Stimulated activated naive B cell treated with anti-CD40 and anti-IgM and Interleukin-4, amounts not matched to agents 10 μg/mL and 1 μg/mL and 100 μg/mL, for 72 hours (primary cell): ENCODE measurements around the gene TMEM213.

Experiments used
- ATAC-seq, 2 donors: fragments of 150-1000 bp; cut with Tn5 transposase; replicated peaks; 2 replicates each; pipeline ENCODE4 v1.10.0; 2021; ENCODE audit warnings: moderate library complexity in 1 of 2
- DNase-seq: peaks from one replicate; pipeline ENCODE4 v3.0.0; 2021
- H3K27ac Mint-ChIP-seq: one replicate; pipeline ENCODE4 v1.8.0; 2022; ENCODE audit warnings: mild to moderate bottlenecking, mixed read lengths
- H3K27me3 Mint-ChIP-seq, 2 donors: one replicate each; pipeline ENCODE4 v1.8.0; 2022; ENCODE audit warnings: mixed read lengths in 2 of 2
- H3K36me3 Mint-ChIP-seq, 2 donors: one replicate each; pipeline ENCODE4 v1.8.0; 2022; ENCODE audit warnings: mixed read lengths in 2 of 2, mild to moderate bottlenecking in 1 of 2
- H3K4me1 Mint-ChIP-seq, 2 donors: one replicate each; pipeline ENCODE4 v1.8.0; 2022; ENCODE audit warnings: mixed read lengths in 2 of 2, mild to moderate bottlenecking in 1 of 2
- H3K4me3 Mint-ChIP-seq, 2 donors: one replicate each; pipeline ENCODE4 v1.8.0; 2022; ENCODE audit warnings: mild to moderate bottlenecking in 2 of 2, mixed read lengths in 2 of 2, moderate library complexity in 1 of 2
- H3K9me3 Mint-ChIP-seq, 2 donors: one replicate each; pipeline ENCODE4 v1.8.0; 2022; ENCODE audit warnings: mixed read lengths in 2 of 2, mild to moderate bottlenecking in 1 of 2

The TMEM213 gene

GRCh38 chr7:138813945-138814344 is 16.2 kb downstream of the TMEM213 start:
- Mint-ChIP-seq H3K36me3 (no peaks in the 10 kb centered on the region), H3K9me3 (no peaks in the 10 kb centered on the region), H3K27ac (no peak overlapping the region), H3K27me3 (no peaks in the 10 kb centered on the region), H3K4me1 (no peaks in the 10 kb centered on the region), H3K4me3 (no peak overlapping the region)
- ATAC-seq (no peak), DNase-seq (no peak)

DNA sequence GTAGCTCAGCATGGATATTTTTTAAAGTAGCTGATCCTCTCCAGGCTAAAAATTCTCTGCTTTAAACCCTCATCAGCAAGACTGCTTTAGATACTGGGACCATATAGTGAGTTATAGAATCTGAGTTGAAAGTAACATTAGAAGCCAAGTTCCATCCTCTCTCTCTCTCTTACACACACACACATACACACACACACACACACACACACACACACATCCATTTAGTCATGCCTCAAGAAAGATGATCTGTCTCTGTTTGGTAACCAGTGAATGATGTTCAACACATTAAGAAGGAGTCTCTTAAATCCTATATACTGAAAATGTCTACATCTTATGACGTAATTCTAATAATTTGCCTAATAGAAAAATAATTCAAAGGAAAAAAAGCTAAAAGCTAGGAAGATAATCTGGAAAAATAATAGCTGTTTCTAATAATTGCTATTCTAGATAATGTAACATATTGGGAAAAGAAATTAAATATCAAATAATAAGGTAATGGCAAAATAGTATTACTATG is 17.1 kb downstream of the TMEM213 start:
- ATAC-seq, result no peak

GRCh38 chr7:138816650-138817049 is 18.9 kb downstream of the TMEM213 start:
- Mint-ChIP-seq H3K4me1 (no peaks in the 10 kb centered on the region), H3K27me3 (no peaks in the 10 kb centered on the region), H3K27ac (no peak overlapping the region), H3K9me3 (no peaks in the 10 kb centered on the region), H3K4me3 (no peak overlapping the region), H3K36me3 (no peaks in the 10 kb centered on the region)
- no peak for DNase-seq
- no peak for ATAC-seq

More for the DNA sequence above, 17.1 kb downstream of the TMEM213 start:
- no peak for DNase-seq
- Mint-ChIP-seq H3K4me1 (no peaks in the 10 kb centered on the region), H3K36me3 (no peaks in the 10 kb centered on the region), H3K4me3 (no peak overlapping the region), H3K27me3 (no peaks in the 10 kb centered on the region), H3K9me3 (no peaks in the 10 kb centered on the region), H3K27ac (no peak overlapping the region)

GRCh38 chr7:138819625-138820024 is 21.8 kb downstream of the TMEM213 start:
- Mint-ChIP-seq H3K9me3 (no peaks in the 10 kb centered on the region), H3K36me3 (no peaks in the 10 kb centered on the region), H3K27ac (no peak overlapping the region), H3K4me3 (no peak overlapping the region), H3K4me1 (no peaks in the 10 kb centered on the region), H3K27me3 (no peaks in the 10 kb centered on the region)
- no peak for DNase-seq
- no peak for ATAC-seq

DNA sequence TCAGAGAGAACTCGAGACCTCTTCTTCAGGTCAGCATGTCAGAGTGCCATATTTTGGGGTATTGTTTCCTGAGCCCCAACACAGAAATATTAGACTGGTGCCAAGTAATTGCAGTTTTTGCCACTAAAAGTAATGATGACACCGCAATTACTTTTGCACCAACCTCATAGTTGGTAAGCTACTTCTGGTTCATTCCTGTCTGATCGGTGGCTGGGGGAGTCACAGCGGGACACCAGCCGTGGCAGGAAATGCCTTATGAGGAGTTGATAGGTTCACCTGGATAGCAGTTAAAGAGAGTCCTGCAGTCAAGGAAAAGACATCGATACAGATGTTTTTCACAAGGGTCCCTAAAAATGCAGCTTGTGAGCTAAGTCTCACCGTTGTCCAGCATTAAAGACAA is 24.1 kb downstream of the TMEM213 start:
- ATAC-seq, result no peak
- Mint-ChIP-seq H3K4me3 (no peak overlapping the region), H3K36me3 (no peaks in the 10 kb centered on the region), H3K27me3 (no peaks in the 10 kb centered on the region), H3K4me1 (no peaks in the 10 kb centered on the region), H3K9me3 (peaks cover 0 to 6% of the 10 kb centered on the region in 2 donors), H3K27ac (no peak overlapping the region)
- no peak for DNase-seq

DNA sequence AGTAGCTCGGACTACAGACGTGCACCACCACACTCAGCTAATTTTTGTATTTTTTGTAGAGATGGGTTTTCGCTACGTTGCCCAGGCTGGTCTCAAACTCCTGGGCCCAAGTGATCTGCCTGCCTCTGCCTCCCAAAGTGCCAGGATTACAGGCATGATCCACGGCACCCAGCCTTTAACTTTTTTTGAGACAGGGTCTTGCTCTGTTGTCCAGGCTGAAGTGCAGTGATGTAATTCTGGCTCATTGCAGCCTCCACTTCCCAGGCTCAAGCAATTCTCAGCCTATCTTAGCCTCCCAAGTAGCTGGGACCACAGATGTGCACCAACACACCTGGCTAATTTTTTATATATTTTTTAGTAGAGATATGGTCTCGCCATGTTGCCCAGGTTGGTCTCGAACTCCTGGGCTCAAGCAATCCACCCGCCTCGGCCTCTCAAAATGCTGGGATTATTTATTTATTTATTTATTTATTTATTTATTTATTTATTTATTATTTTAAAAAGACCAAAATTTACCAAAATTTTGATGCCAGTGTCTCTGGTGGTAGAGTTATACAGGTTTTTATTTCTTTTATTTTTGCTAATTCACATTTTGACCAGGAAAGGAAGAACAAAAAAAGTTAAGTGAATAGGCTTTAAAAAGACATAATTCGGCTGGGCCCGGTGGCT is 25.2 kb downstream of the TMEM213 start:
- H3K4me3 Mint-ChIP-seq, result no peak overlapping the region
- H3K27ac Mint-ChIP-seq, result no peak overlapping the region
- no peaks in the 10 kb centered on the region for H3K27me3 Mint-ChIP-seq
- ATAC-seq (no peak), DNase-seq (no peak)
- H3K4me1 Mint-ChIP-seq, result no peaks in the 10 kb centered on the region
- H3K36me3 Mint-ChIP-seq, result no peaks in the 10 kb centered on the region
- peaks cover 0 to 6% of the 10 kb centered on the region in 2 donors for H3K9me3 Mint-ChIP-seq

DNA sequence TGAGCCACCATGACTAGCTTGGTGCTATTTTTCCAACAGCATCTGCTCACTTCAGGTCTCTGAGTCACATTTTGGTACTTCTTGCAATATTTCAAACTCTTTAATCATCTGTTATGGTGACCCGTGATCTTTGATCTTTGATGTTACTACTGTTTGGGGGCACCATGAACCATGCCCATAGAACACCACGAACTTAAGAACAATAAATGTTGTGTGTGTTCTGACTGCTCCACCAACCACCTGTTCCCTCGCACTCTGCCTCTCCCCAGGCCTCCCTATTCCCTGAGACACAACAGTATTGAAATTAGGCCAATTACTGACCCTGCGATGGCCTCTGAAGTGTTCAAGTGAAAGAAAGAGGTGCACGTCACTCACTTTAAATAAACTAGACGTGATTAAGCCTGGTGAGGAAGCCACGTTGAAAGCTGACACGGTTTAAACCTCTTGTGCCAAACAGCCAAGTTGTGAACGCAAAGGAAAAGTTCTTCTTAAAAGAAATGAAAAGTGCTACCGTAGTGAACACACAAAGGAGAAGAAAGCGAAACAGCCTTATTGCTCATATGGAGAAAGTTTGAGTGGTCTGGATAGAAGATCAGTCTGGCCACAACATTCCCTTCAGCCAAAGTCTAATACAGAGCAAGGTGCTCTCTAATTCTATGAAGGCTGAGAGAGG is 27.4 kb downstream of the TMEM213 start:
- ATAC-seq, result no peak
- no peaks in the 10 kb centered on the region for H3K4me1 Mint-ChIP-seq

DNA sequence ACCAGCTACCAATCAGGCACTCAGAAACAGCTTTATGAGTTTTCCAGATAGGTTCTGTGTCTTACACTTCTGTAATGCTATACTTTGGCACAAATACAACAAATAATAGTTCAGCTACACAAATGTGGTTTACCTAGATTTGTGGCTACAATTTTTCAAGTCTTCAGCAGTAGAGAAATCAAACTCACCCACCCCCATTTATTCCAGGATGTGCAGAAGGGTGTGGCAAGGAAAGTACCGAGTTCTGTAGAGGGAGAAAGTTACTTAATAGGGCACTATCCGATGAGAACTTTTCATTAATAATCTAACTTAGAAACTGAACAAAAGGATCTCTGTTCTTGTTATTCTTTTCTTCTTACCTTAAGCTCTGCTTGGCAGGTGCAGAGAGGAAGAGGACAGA is 30.5 kb downstream of the TMEM213 start:
- H3K27me3 Mint-ChIP-seq, result no peaks in the 10 kb centered on the region
- no peaks in the 10 kb centered on the region for H3K4me1 Mint-ChIP-seq
- no peak for ATAC-seq

More for the DNA sequence above, 27.4 kb downstream of the TMEM213 start:
- Mint-ChIP-seq H3K27me3 (no peaks in the 10 kb centered on the region), H3K4me3 (no peak overlapping the region), H3K36me3 (no peaks in the 10 kb centered on the region), H3K9me3 (peaks cover 0 to 6% of the 10 kb centered on the region in 2 donors), H3K27ac (no peak overlapping the region)
- no peak for DNase-seq

GRCh38 chr7:138829335-138829734 is 31.5 kb downstream of the TMEM213 start:
- peaks cover 0 to 6% of the 10 kb centered on the region in 2 donors for H3K9me3 Mint-ChIP-seq
- no peaks in the 10 kb centered on the region for H3K36me3 Mint-ChIP-seq
- DNase-seq (no peak), ATAC-seq (no peak)
- no peaks in the 10 kb centered on the region for H3K4me1 Mint-ChIP-seq
- no peaks in the 10 kb centered on the region for H3K27me3 Mint-ChIP-seq
- H3K4me3 Mint-ChIP-seq, result no peak overlapping the region
- H3K27ac Mint-ChIP-seq, result no peak overlapping the region

More for the DNA sequence above, 30.5 kb downstream of the TMEM213 start:
- no peak overlapping the region for H3K27ac Mint-ChIP-seq
- DNase-seq, result no peak
- no peak overlapping the region for H3K4me3 Mint-ChIP-seq
- H3K9me3 Mint-ChIP-seq, result peaks cover 0 to 6% of the 10 kb centered on the region in 2 donors
- H3K36me3 Mint-ChIP-seq, result no peaks in the 10 kb centered on the region

DNA sequence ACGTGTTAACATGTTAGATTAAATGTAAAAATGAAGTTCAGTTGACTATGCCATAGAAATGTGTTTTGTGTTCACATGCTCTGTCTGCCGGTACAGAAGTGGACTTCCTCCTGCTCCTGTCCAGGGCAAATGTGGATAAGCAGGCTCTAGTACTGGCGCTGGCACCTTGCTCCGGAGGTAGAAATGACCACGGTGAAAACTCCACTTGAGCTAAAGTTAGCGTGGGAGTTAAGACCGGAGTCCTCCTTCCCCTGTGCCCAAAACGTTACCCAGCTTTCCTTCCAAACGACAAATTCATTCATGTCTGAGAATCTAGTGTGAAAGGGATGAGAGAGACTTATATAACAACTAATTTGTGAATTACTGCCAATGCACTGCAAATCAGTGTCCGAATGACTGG is 35.2 kb downstream of the TMEM213 start:
- H3K27ac Mint-ChIP-seq, result no peak overlapping the region
- H3K4me3 Mint-ChIP-seq, result no peak overlapping the region
- no peaks in the 10 kb centered on the region for H3K9me3 Mint-ChIP-seq
- no peak for DNase-seq
- H3K4me1 Mint-ChIP-seq, result no peaks in the 10 kb centered on the region
- ATAC-seq, result no peak
- H3K36me3 Mint-ChIP-seq, result no peaks in the 10 kb centered on the region
- no peaks in the 10 kb centered on the region for H3K27me3 Mint-ChIP-seq

- Mint-ChIP-seq H3K4me1 (no peaks in the 10 kb centered on the region), H3K4me3 (no peak overlapping the region), H3K36me3 (no peaks in the 10 kb centered on the region), H3K9me3 (no peaks in the 10 kb centered on the region), H3K27ac (no peak overlapping the region), H3K27me3 (no peaks in the 10 kb centered on the region)
- no peak for ATAC-seq
- DNase-seq, result no peak
Observed at GRCh38 chr7:138833596-138833995, 35.8 kb downstream of the TMEM213 start.

DNA sequence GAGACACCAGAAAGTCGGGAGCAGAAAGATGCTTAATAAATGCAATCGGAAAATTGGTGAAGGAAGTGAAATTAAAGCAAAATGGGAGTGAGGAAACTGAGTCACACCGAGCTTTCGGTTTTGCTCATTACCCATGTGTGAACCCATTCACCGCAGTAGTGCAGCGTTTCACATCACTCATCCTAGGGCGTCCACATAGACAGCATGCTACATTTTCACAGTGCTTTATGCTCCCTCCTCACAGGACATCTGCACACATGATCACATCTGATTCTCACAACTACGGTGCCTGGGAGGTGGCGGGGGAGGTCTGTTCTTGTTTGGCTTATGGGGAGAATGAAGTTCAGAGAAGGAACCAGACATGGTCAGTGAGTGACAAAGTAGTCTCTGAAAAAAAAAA is 36.8 kb downstream of the TMEM213 start:
- Mint-ChIP-seq H3K27me3 (no peaks in the 10 kb centered on the region), H3K36me3 (no peaks in the 10 kb centered on the region), H3K4me1 (no peaks in the 10 kb centered on the region), H3K27ac (no peak overlapping the region), H3K4me3 (no peak overlapping the region), H3K9me3 (no peaks in the 10 kb centered on the region)
- no peak for DNase-seq
- ATAC-seq, result no peak

DNA sequence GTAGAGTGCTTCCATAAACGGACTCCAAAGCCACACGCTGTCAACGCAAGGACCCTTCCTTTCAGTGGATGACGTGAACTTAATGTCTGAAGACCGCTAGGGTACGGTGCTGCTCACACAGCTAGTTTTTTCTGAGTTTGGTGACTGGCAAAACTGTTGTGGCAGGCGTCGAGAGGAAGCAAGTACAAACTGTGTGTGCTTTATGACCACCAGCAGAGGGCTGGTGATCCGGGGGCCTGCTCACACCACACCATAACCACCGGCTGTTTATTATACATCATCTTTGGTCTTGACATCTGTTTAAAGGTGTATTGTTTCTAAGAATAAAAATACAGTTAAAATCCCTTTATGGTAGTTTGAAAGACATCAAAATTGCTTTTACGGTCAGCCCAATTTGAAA is 37.3 kb downstream of the TMEM213 start:
- Mint-ChIP-seq H3K9me3 (no peaks in the 10 kb centered on the region), H3K4me3 (no peak overlapping the region), H3K27ac (no peak overlapping the region), H3K4me1 (no peaks in the 10 kb centered on the region), H3K36me3 (no peaks in the 10 kb centered on the region), H3K27me3 (no peaks in the 10 kb centered on the region)
- ATAC-seq, result no peak
- DNase-seq, result no peak

DNA sequence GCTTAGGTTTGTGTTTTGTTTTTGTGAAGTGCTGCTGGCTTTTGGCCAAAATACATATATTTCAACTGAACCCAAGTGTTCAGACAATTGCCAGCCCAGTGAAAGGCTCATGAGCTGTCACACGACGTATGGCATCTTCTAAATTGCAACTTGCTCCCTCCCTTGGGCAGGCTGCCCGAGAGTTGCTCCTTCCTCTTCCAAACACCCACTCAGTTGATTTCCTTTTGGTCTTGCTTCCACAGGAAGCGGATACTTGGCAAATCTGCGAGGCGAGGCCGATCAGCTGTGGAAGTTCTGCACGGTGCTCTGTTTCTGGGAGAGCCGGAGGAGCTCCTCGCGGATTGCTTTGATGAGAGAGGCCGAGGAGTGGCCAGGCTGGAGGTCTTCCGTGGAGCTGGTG is 39.8 kb downstream of the TMEM213 start:
- Mint-ChIP-seq H3K36me3 (no peaks in the 10 kb centered on the region), H3K4me1 (no peaks in the 10 kb centered on the region), H3K27ac (no peak overlapping the region), H3K27me3 (no peaks in the 10 kb centered on the region), H3K9me3 (no peaks in the 10 kb centered on the region), H3K4me3 (no peak overlapping the region)
- DNase-seq (no peak), ATAC-seq (no peak)

GRCh38 chr7:138838166-138838565 is 40.4 kb downstream of the TMEM213 start:
- H3K36me3 Mint-ChIP-seq, result no peaks in the 10 kb centered on the region
- H3K9me3 Mint-ChIP-seq, result no peaks in the 10 kb centered on the region
- no peaks in the 10 kb centered on the region for H3K4me1 Mint-ChIP-seq
- H3K27ac Mint-ChIP-seq, result no peak overlapping the region
- no peak overlapping the region for H3K4me3 Mint-ChIP-seq
- no peak for DNase-seq
- no peak for ATAC-seq
- H3K27me3 Mint-ChIP-seq, result no peaks in the 10 kb centered on the region
